ENCODE data around the gene PLEKHG4B.

Gene PLEKHG4B

DNA sequence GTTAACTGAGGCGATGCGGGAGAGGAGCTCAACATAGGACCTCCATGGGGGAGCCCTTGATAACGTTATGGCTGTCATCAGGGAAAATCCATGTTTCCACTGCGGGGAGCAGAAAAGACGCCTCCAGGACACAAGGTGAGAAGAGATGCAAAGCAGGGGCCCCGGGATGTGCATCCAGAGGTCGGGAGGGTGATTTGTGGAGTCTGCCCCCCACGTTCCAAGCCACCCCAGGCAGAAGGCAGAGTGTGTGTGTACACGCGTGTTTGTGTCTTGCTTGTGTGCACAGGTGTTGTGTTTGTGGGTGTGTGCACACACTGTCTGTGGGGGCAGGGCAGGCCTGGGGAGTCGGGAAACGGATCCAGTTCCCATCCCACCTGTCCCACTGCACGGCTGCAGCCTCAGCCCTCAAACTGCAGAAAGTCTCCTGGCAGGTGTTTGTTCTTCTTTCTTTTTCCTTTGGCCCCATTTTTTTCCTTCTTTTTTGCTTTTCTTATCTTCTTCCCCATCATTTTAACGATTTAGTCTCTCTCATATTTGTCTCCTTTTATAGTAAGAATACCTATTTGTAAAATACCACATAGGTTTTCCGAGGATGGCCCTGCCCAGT lies 17.4 kb upstream of the PLEKHG4B start:
- no peak for DNase-seq (ENCODE audit: low read depth)

- DNase-seq (ENCODE audit: low read depth) = no peak
Measured at GRCh38 chr5:75331-76320, 16.3 kb upstream of the PLEKHG4B start.

DNA sequence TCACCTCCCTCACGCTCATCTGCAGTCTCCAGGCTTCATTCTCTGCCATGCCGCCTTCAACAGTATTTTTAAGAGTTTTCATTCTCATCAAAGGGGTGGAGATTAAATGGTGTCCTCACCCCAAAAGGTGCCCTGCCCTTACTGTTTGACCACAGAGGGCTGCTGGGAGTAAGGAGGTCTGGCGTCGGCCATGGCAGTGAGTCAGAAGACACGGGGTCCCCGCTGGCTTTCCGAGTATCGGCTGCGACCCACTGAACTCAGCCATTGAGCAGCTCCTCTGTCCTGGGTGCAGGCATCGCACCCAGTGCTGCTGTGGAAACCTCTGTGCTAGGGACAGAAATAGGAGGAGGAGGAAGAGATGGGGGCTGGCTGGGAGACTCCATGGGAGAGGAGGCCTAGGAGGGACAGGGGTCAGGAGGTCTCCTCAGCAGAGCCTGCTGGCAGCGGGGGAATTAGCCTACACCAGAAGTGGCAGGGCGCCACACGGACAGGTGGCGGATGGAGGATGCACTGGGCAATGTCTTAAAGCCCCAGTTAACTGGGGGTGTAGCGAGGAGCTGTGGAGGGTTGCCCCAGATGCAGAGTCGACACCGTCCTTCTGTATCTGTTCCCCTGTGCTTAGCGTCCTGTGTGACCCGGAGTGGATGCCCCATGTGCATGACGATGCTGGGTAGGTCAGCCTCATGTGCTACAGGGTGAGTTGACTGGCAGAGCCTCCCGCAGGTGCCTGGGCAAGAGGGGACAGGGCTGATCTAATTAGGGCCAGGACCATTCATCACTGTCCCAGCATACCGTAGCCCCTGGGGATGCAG lies 15.4 kb upstream of the PLEKHG4B start:
- DNase-seq (ENCODE audit: low read depth) = no peak

GRCh38 chr5:77170-77501 lies 14.8 kb upstream of the PLEKHG4B start:
- DNase-seq (ENCODE audit: low read depth) = no peak

DNA sequence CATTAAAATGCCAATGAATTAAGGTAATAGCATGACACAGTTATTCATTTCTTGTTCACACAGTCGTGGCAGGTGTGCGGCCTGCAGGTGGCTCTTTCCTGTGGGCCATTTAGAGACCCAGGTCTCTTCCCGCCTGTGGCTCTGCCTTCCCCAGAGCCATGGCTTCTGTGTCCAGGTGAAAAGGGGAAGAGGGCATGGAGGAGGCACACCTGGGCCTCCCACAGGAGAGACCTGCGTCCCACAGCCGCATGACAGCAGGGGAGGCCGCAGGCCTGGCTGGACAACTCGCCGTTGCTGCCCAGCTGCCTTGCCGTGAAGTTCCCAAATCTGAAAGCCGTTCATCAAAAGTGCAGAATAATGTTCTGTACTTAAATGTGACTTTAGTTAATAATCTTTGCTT lies 14.4 kb upstream of the PLEKHG4B start:
- no peak for DNase-seq (ENCODE audit: low read depth)

GRCh38 chr5:77957-78804 lies 13.8 kb upstream of the PLEKHG4B start:
- no peak for DNase-seq (ENCODE audit: low read depth)

- no peak for DNase-seq (ENCODE audit: low read depth)
Measured at GRCh38 chr5:78805-79149, 13.2 kb upstream of the PLEKHG4B start.

- DNase-seq (ENCODE audit: low read depth) = no peak
Measured at GRCh38 chr5:79263-79662, 12.7 kb upstream of the PLEKHG4B start.

DNA sequence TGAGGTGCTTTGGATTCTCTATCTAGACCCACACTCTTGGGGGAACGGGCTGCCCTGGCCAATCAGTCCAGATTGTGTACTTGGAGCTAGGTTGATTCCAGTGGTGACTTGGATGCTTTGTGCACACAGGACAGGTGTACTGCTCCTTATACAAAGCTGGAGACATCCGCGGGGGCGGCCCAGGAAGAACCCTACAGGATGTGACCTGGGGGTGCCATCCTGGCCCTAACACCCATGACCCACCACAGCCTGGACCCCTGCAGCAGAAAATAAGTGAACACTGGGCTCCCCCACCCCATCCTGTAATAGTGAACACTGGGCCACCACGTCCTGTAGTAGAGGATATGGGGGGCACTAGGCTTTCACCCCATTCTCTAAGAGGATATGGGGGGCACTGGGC lies 12.1 kb upstream of the PLEKHG4B start:
- no peak for DNase-seq (ENCODE audit: low read depth)

DNA sequence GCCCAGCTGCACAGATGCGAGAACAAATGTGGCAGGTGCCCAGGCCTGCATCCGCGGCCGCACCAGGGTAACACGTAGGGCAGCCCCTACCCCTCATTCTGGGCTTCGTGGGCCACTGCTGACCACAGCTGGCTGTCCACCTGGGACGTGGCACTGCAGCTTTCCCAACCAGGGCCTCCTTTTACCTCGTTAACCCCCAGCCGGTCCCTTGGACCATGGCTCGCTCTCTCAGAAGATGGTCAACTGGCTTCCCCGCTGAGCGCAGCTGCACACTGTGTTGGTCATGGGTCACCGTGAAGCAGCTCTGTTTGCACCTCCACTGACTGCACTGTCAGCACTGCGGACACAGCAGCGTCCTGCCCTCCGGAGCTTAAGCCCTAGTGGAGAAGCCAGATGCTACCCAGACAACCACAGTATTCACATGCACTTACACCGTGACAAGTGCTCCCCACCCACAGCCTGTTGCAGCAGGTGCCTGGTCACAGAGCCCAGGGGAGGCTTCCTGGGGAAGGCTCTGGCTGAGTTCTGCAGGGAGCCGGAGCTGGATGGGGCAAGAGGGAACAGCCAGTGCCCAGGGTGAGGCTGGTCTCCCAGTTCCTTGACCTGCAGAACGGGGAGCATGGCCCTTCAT lies 10.5 kb upstream of the PLEKHG4B start:
- DNase-seq (ENCODE audit: low read depth) = no peak

DNA sequence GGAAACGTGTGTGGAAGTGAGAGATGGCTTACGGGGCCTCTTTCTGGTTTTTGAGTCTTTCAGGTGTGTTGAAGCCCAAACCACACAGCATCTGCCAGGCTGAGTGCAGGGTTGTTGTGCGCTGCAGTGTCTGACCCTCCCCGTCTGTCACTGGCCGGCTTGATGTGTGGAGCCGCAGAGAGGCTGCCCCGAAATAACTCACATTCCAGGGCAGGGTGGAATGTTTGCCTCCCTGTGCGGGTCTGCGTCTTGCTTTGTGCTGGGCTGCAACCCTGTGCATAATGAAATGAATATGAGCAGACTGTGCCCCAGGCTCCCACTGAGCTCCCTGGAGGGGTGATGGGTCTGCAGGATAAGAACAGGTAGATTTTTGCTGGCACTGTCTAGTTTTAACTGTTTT lies 9.9 kb upstream of the PLEKHG4B start:
- no peak for DNase-seq (ENCODE audit: low read depth)

GRCh38 chr5:82570-82969 lies 9.4 kb upstream of the PLEKHG4B start:
- no peak for DNase-seq (ENCODE audit: low read depth)

GRCh38 chr5:83029-83428 lies 8.9 kb upstream of the PLEKHG4B start:
- no peak for DNase-seq (ENCODE audit: low read depth)

GRCh38 chr5:85334-85995 lies 6.5 kb upstream of the PLEKHG4B start:
- DNase-seq (ENCODE audit: low read depth) = no peak

DNA sequence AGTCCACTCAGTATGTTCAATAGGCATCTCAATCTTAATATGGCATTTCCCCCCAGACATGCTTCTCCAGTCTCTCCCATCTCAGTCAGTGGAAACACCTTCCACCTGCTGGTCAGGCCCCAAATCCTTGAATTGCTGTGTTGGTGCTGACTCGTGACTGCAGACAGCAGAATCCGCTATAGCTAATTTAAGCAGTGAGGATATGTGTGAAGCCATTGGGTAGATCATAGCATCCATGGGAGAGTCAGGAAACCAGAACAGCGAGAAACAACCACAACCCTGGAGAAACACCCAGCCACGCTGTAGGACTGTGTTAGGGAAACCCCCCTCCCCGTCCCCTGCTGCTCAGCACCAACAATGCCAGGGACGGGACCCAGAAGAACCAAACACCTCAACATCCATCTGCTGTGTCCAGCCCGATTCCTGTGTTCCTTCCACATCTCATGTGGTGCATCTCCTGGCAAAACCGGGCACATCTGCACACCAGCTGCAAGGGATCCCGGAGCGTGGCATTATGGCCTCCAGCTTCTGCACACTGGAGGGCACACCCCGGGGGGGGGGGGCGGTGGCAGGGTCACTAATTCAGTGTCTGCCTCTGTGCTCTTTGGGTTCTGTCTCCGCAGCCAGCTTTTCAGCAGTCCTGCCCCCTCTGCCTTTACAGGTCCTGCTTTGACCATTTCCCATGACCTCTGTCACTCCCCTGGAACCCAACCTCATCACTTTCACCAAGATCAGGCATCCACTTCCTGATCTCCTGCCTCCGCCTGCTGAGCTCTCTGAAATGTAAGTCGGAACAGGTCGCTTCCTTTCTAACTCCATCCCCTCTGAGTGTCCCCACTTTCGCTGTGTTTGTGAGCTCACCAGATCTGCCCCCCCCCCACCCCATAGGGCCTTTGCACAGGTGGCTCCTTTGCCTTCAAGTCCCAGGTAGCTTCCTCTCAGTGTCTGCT lies 2.4 kb upstream of the PLEKHG4B start:
- no peak for DNase-seq (ENCODE audit: low read depth)

DNA sequence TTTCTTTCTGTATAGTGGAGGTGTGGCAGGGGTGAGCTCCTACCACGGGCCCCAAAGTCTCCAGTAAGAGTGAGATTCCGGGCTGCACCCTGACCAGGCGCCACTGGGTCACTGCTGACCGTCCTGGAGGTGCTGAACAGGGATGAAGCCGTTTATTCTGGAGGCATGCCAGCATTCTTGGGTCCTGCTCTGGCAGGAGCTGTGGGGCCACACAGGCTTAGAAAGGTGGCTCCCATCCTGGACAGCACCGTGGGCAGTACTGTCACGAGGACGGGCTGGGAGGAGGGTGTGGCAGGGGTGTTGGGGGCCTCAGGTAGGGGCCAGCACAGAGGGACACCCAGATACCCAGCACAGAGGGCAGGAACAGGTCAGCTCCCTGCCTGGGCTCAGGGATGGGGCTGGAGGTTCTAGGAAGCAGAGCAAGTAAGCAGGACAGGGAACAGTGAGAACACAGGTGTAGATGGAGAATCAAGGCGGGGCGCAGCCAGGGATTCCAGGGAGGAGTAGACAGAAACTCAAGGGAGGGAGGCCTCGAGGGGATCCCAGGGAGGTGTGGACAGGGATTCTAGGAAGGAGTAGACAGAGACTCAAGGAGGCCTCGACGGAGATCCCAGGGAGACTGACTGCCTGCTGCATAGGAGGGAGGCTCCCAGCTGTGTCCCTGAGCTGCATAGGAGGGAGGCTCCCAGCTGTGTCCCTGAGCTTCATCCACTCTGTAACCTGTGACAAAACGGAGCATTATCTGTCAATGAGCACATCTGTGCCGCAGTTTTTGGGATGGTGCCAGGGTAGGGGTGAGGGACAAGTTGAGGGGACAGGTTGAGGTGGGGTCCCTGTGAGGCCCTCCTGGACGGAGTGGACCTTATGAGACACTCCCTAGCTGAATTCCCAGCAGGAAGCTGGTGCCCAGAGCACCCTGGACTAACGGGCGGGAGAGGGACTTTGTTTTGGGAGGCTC lies 1.1 kb upstream of the PLEKHG4B start:
- DNase-seq (ENCODE audit: low read depth) = no peak

GRCh38 chr5:92401-93220 lies 643 bp downstream of the PLEKHG4B start:
- no peak for DNase-seq (ENCODE audit: low read depth)

Measured in T follicular helper cell (primary cell).